Heart left ventricle (tissue), 16 donors: ENCODE measurements around the gene KCTD15. TPM values are rescaled to one million over a fixed set of nuclear protein-coding genes. Genes with fewer than 3 reads are reported as not detected.

ENCODE experiments used
- ATAC-seq, 4 donors: fragments of 200-7000 bp; cut with Tn5 transposase; one replicate each; pipeline ENCODE4 v1.9.1; 2020 to 2022; ENCODE audit warnings: moderate library complexity in 4 of 4, mild to moderate bottlenecking in 3 of 4, moderate number of reproducible peaks in 1 of 4
- DNase-seq, 5 donors: peaks; one replicate each; pipeline ENCODE4 v3.0.0-alpha.2; 2020
- H3K27ac ChIP-seq, 12 donors: fragments of 200-600 bp; sonication (generic) in 4 of 12; one replicate each; pipeline versions ENCODE4 v1.5.0 to v1.8.0; 2016 to 2022; ENCODE audit warnings: mild to moderate bottlenecking in 2 of 12
- H3K27me3 ChIP-seq, 9 donors: fragments of 200-600 bp; sonication (generic) in 2 of 9; one replicate each; pipeline versions ENCODE4 v1.5.1 to v1.8.0; 2016 to 2022; ENCODE audit warnings: mild to moderate bottlenecking in 3 of 9
- H3K36me3 ChIP-seq, 9 donors: fragments of 200-600 bp; sonication (generic) in 2 of 9; one replicate each; pipeline versions ENCODE4 v1.5.0 to v1.8.0; 2018 to 2022; ENCODE audit warnings: mild to moderate bottlenecking in 2 of 9
- H3K4me1 ChIP-seq, 12 donors: fragments of 200-600 bp; sonication (generic) in 4 of 12; one replicate each; pipeline versions ENCODE4 v1.5.0 to v1.8.0; 2016 to 2022; ENCODE audit warnings: mild to moderate bottlenecking in 3 of 12
- H3K4me3 ChIP-seq, 12 donors: fragments of 200-600 bp; sonication (generic) in 4 of 12; one replicate each; pipeline versions ENCODE4 v1.5.0 to v1.8.0; 2017 to 2022; ENCODE audit warnings: mild to moderate bottlenecking in 9 of 12, moderate library complexity in 4 of 12
- H3K9me3 ChIP-seq, 12 donors: fragments of 200-600 bp; sonication (generic) in 4 of 12; one replicate each; pipeline versions ENCODE4 v1.5.0 to v1.8.0; 2016 to 2022; ENCODE audit warnings: mild to moderate bottlenecking in 1 of 12
- CTCF ChIP-seq, 12 donors: fragments of 200-600 bp; sonication (generic) in 4 of 12; IDR thresholded peaks; one replicate each; pipeline versions ENCODE4 v1.5.0 to v1.8.0; 2018 to 2022; ENCODE audit warnings: antibody characterized with exemption in 12 of 12, mild to moderate bottlenecking in 5 of 12
- POLR2A ChIP-seq, 2 donors: fragments of 450-650 bp; IDR thresholded peaks; one replicate each; pipeline ENCODE4 v1.6.1; 2017; ENCODE audit warnings: antibody characterized with exemption in 2 of 2, mild to moderate bottlenecking in 2 of 2, moderate library complexity in 2 of 2
- WGBS, 4 donors: extraction: QIAGEN DNeasy Blood & Tissue Kit in 2 of 4; methylation state at CpG; one replicate each; pipeline versions ENCODE4 v1.1.5 to v1.1.7; 2013 to 2018; 5-methylcytosine and 5-hydroxymethylcytosine counted together
- intact Hi-C, 10 donors: fragments of 100-400 bp; cut with DNase I; formaldehyde crosslinking; loops; one replicate each; pipeline versions ENCODE4 v1.11.1 to v1.14.2; 2022
- polyA plus RNA-seq, 2 donors: library from polyadenylated mRNA; stranded (reverse); fragments of 200-250 nt; gene quantifications; one replicate each; pipeline ENCODE4 v1.2.3, GENCODE V29; 2013
- total RNA-seq, 9 donors: library from RNA; depleted of rRNA in 2 of 9; stranded (reverse); fragments of >200 nt in 2 of 9; fragmentation: NEBNext Ultra II Directional in 3 of 9; extraction: Animal tissue kit (Norgen Biotek cat#: 25700) in 3 of 9; gene quantifications; one replicate each; pipeline versions ENCODE4 v1.1.0 to v1.2.4, GENCODE V29; 2016 to 2023
- donor health status: ischemic (EF 13 %, LVEDD 7.1; RV severe dilation, severe dysfunction).
- donor health status: healthy with polysubstance abuse.
- donor health status: DM: no; HTN: yes; CAD: no.
- donor health status: DM: no; HTN: no; CAD: no.
- donor health status: ischemic (EF 25% LVEDD 6.9; RV normal size, moderate dysfunction).
- donor health status: ischemic (EF 25% LVEDD 5.7; RV mildly dilated, moderate dysfunction).
- donor health status: healthy.
- donor health status: DM: yes; HTN: yes; CAD: no.
- donor health status: ischemic (EF 35%, LVEDD 5.7; RV mildly dilated, moderate dysfunction).
- donor health status: nonischemic (EF 11% LVEDD 7.7; RV severe dilation, severe dysfunction).
- donor health status: DM: yes; HTN: yes; CAD: no.
- donor health status: PGD.
- donor health status: ischemic (EF 29% LVEDD 5.4; RV normal size, mild dysfunction).
- donor health status: nonischemic (EF 23%, LVEDD 6.1; RV moderate dilation, normal function).

The KCTD15 gene
- total and polyA plus RNA-seq, 11 donors: 5.4 to 36.9 (median 9.8) TPM

- intact Hi-C loops: loop anchor here in 6 of 10 donors (1.0 to 5.0 kb wide), 7 partner anchors 21 to 87 kb away; partner anchors contain the start of gene KCTD15 (in 1 of the 6)
- Histone ChIP-seq H3K27me3 (no peaks in the 10 kb centered on the region), H3K9me3 (peaks cover 0 to 7% (median 0%) of the 10 kb centered on the region in 12 donors), H3K27ac (peak overlapping the region; percentile 77 to 96 (median 84)), H3K36me3 (no peaks in the 10 kb centered on the region), H3K4me3 (peak overlapping the region; percentile 4 to 63 (median 50)), H3K4me1 (peaks cover 0 to 56% (median 25%) of the 10 kb centered on the region in 12 donors)
- DNase-seq (peak; percentile 85 to 92 (median 86)), ATAC-seq (peak; percentile 70 to 93 (median 86))
- WGBS, 4 donors: 1 to 11% (median 3%) methylated on average over 7 to 61 of the region's 61 CpGs
- TF ChIP-seq CTCF (IDR thresholded peaks at IDR 0.05) (peak in 3 of 12 donors; percentile 7 to 14 (median 8)), POLR2A (IDR thresholded peaks at IDR 0.05) (peak in 1 of 2 donors; percentile 21)
Observed at GRCh38 chr19:33819880-33820781, 23.5 kb downstream of the KCTD15 start.

GRCh38 chr19:33821871-33822270 lies 25.2 kb downstream of the KCTD15 start:
- intact Hi-C loops: loop anchor here in 6 of 10 donors (2.0 to 5.0 kb wide), 5 partner anchors 25 to 85 kb away; partner anchors contain the start of gene KCTD15 (in 1 of the 6)
- no peak for TF ChIP-seq CTCF (IDR thresholded peaks at IDR 0.05)
- no peak for TF ChIP-seq POLR2A (IDR thresholded peaks at IDR 0.05)
- Histone ChIP-seq H3K4me1 (peaks cover 0 to 41% (median 21%) of the 10 kb centered on the region in 12 donors), H3K27me3 (no peaks in the 10 kb centered on the region), H3K4me3 (no peak overlapping the region), H3K36me3 (no peaks in the 10 kb centered on the region), H3K27ac (peak overlapping the region in 8 of 12 donors; percentile 19 to 96 (median 88)), H3K9me3 (peaks cover 0 to 7% (median 0%) of the 10 kb centered on the region in 12 donors)
- ATAC-seq: no peak
- DNase-seq: peak in 1 of 5 donors; percentile 1
- WGBS, 4 donors: 59 to 78% (median 65%) methylated on average over 2 of the region's 2 CpGs

GRCh38 chr19:33823341-33823740 lies 26.7 kb downstream of the KCTD15 start:
- TF ChIP-seq CTCF (IDR thresholded peaks at IDR 0.05): no peak
- no peak for TF ChIP-seq POLR2A (IDR thresholded peaks at IDR 0.05)
- Histone ChIP-seq H3K4me1 (peaks cover 0 to 32% (median 21%) of the 10 kb centered on the region in 12 donors), H3K9me3 (peaks cover 0 to 7% (median 0%) of the 10 kb centered on the region in 12 donors), H3K36me3 (no peaks in the 10 kb centered on the region), H3K27ac (no peak overlapping the region), H3K27me3 (no peaks in the 10 kb centered on the region), H3K4me3 (no peak overlapping the region)
- intact Hi-C loops: loop anchor here in 3 of 10 donors (5.0 kb wide), 2 partner anchors 59 to 84 kb away; no protein-coding TSS in a partner anchor
- ATAC-seq (no peak), DNase-seq (peak in 1 of 5 donors; percentile 17)

GRCh38 chr19:33825556-33825955 lies 28.9 kb downstream of the KCTD15 start:
- Histone ChIP-seq H3K9me3 (peaks cover 0 to 7% (median 0%) of the 10 kb centered on the region in 12 donors), H3K4me3 (no peak overlapping the region), H3K27ac (no peak overlapping the region), H3K4me1 (peaks cover 0 to 15% (median 6%) of the 10 kb centered on the region in 12 donors), H3K27me3 (no peaks in the 10 kb centered on the region), H3K36me3 (no peaks in the 10 kb centered on the region)
- ATAC-seq (no peak), DNase-seq (peak in 1 of 5 donors; percentile 3)
- intact Hi-C loops: no loop called here
- TF ChIP-seq POLR2A (IDR thresholded peaks at IDR 0.05): no peak
- no peak for TF ChIP-seq CTCF (IDR thresholded peaks at IDR 0.05)
- 84 to 90% (median 89%) methylated on average over 6 of the region's 6 CpGs for WGBS, 4 donors
